Esophagus squamous epithelium (tissue), 5 donors: ENCODE measurements around the gene RNF8. TPM values are rescaled to one million over a fixed set of nuclear protein-coding genes. Genes with fewer than 3 reads are reported as not detected.
A peak's percentile ranks its signal among the peaks of the same experiment; 100 is the strongest.
"Not testable (repeated sequence)": the region's sequence is repeated elsewhere in the genome, so short reads cannot be mapped to it uniquely, and the experiment has no call there.

Experiments
- DNase-seq: peaks from one replicate; lab custom pipeline; 2025; lab: John Stamatoyannopoulos, UW
- H3K27ac ChIP-seq, 4 donors: fragments of 200-600 bp; sonication (generic); one replicate each; pipeline ENCODE4 v1.5.1; 2016 to 2019; ENCODE audit warnings: mild to moderate bottlenecking in 1 of 4
- H3K27me3 ChIP-seq, 4 donors: fragments of 200-600 bp; sonication (generic); 1 replicate in 3 of 4; 2 replicates in 1 of 4; pipeline versions ENCODE4 v1.5.1 to v1.6.0; 2017 to 2021; ENCODE audit warnings: antibody characterized with exemption in 1 of 4
- H3K36me3 ChIP-seq, 3 donors: fragments of 200-600 bp; sonication (generic); one replicate each; pipeline ENCODE4 v1.5.1; 2016 to 2019
- H3K4me1 ChIP-seq, 3 donors: fragments of 200-600 bp; sonication (generic); one replicate each; pipeline ENCODE4 v1.5.1; 2017 to 2019
- H3K4me3 ChIP-seq, 4 donors: fragments of 200-600 bp; sonication (generic); 1 replicate in 3 of 4; 2 replicates in 1 of 4; pipeline ENCODE4 v1.5.1; 2016 to 2019; ENCODE audit warnings: mild to moderate bottlenecking in 2 of 4, moderate library complexity in 1 of 4
- H3K9me3 ChIP-seq, 3 donors: fragments of 200-600 bp; sonication (generic); one replicate each; pipeline ENCODE4 v1.5.1; 2016 to 2019
- CTCF ChIP-seq, 6 experiments: fragments of 450-650 bp in 4 of 6; fragments of 200-600 bp in 2 of 6; sonication (generic) in 2 of 6; IDR thresholded peaks; one replicate each; pipeline ENCODE4 v1.5.1; 2016 to 2019; ENCODE audit warnings: antibody characterized with exemption in 6 of 6, mild to moderate bottlenecking in 4 of 6, moderate library complexity in 4 of 6
- POLR2A ChIP-seq, 4 donors: fragments of 450-650 bp; IDR thresholded peaks; one replicate each; pipeline ENCODE4 v1.6.1; 2017; ENCODE audit warnings: antibody characterized with exemption in 4 of 4, mild to moderate bottlenecking in 4 of 4, moderate library complexity in 3 of 4
- WGBS, 2 donors: methylation state at CpG; one replicate each; pipeline ENCODE4 v1.1.5; 2018; 5-methylcytosine and 5-hydroxymethylcytosine counted together
- intact Hi-C: fragments of 100-400 bp; cut with DNase I; formaldehyde crosslinking; loops from one replicate; pipeline ENCODE4 v1.15.0; 2022
- total RNA-seq, 4 donors: library from RNA; depleted of rRNA; stranded (reverse); fragments of >200 nt; gene quantifications; one replicate each; pipeline ENCODE4 v1.1.0, GENCODE V29; 2016
- donor health status: DM: yes; HTN: yes; CAD: no.

Gene RNF8
- total RNA-seq, 4 donors from 2014 or later = 17.2 to 24.0 (median 19.7) TPM

- intact Hi-C loops = no loop called here
- Histone ChIP-seq H3K4me1 (no peaks in the 10 kb centered on the region), H3K27ac (no peak overlapping the region), H3K27me3 (no peaks in the 10 kb centered on the region), H3K9me3 (no peaks in the 10 kb centered on the region), H3K36me3 (peaks cover 0 to 13% (median 0%) of the 10 kb centered on the region in 3 donors), H3K4me3 (no peak overlapping the region)
- TF ChIP-seq POLR2A (IDR thresholded peaks at IDR 0.05) = no peak
- TF ChIP-seq CTCF (IDR thresholded peaks at IDR 0.05) = no peak
- no peak for DNase-seq
Measured at GRCh38 chr6:37399131-37399530, 45.3 kb downstream of the RNF8 start.

GRCh38 chr6:37399795-37400490, 46.2 kb downstream of the RNF8 start:
- Histone ChIP-seq H3K9me3 (no peaks in the 10 kb centered on the region), H3K27me3 (no peaks in the 10 kb centered on the region), H3K4me3 (no peak overlapping the region), H3K4me1 (no peaks in the 10 kb centered on the region), H3K36me3 (peaks cover 0 to 5% (median 0%) of the 10 kb centered on the region in 3 donors), H3K27ac (no peak overlapping the region)
- no peak for DNase-seq
- intact Hi-C loops = no loop called here
- 64 to 70% methylated on average over 3 to 4 of the region's 4 CpGs for WGBS, 2 donors
- TF ChIP-seq CTCF (IDR thresholded peaks at IDR 0.05) (no peak), POLR2A (IDR thresholded peaks at IDR 0.05) (no peak)

GRCh38 chr6:37401658-37402057, 47.9 kb downstream of the RNF8 start:
- H3K9me3 ChIP-seq, H3K4me1 ChIP-seq, H3K4me3 ChIP-seq, H3K36me3 ChIP-seq, intact Hi-C loops, H3K27me3 ChIP-seq, H3K27ac ChIP-seq, DNase-seq: not testable (repeated sequence)

- intact Hi-C loops = no loop called here
- no peaks in the 10 kb centered on the region for H3K36me3 ChIP-seq
- no peaks in the 10 kb centered on the region for H3K27me3 ChIP-seq
- H3K4me3 ChIP-seq = no peak overlapping the region
- TF ChIP-seq CTCF (IDR thresholded peaks at IDR 0.05) (no peak), POLR2A (IDR thresholded peaks at IDR 0.05) (no peak)
- no peaks in the 10 kb centered on the region for H3K9me3 ChIP-seq
- peak overlapping the region in 2 of 4 donors; percentile 52 to 78 for H3K27ac ChIP-seq
- H3K4me1 ChIP-seq = peaks cover 0 to 9% (median 5%) of the 10 kb centered on the region in 3 donors
- DNase-seq = no peak
- WGBS, 2 donors = 35 to 55% methylated on average over 3 of the region's 3 CpGs
Measured at GRCh38 chr6:37406726-37407341, 53.1 kb downstream of the RNF8 start.

GRCh38 chr6:37407948-37408347, 54.2 kb downstream of the RNF8 start:
- H3K27ac ChIP-seq = peak overlapping the region in 1 of 4 donors; percentile 78
- TF ChIP-seq POLR2A (IDR thresholded peaks at IDR 0.05) (no peak), CTCF (IDR thresholded peaks at IDR 0.05) (no peak)
- H3K9me3 ChIP-seq = no peaks in the 10 kb centered on the region
- WGBS, 2 donors = 43 to 57% methylated on average over 5 of the region's 5 CpGs
- intact Hi-C loops = no loop called here
- H3K4me3 ChIP-seq = no peak overlapping the region
- DNase-seq = no peak
- no peaks in the 10 kb centered on the region for H3K36me3 ChIP-seq
- H3K4me1 ChIP-seq = peaks cover 0 to 9% (median 5%) of the 10 kb centered on the region in 3 donors
- no peaks in the 10 kb centered on the region for H3K27me3 ChIP-seq
